Fibroblast of pulmonary artery (primary cell): Measurements from ENCODE around the gene GRM2.

Source experiments
- DNase-seq: peaks from one replicate; pipeline ENCODE4 v3.0.0-alpha.2; 2010; ENCODE audit warnings: low read depth
- H3K4me3 ChIP-seq: replicated peaks from 2 replicates; pipeline ENCODE4 v1.5.1; 2011; ENCODE audit warnings: low read depth, mild to moderate bottlenecking, control low read depth, low read length, moderate library complexity
- CTCF ChIP-seq: IDR thresholded peaks from 2 replicates; pipeline ENCODE4 v1.5.1; 2011; ENCODE audit warnings: mild to moderate bottlenecking, control low read depth, low read length, inconsistent platforms; ENCODE audit errors: missing control alignments

GRM2 gene

DNA sequence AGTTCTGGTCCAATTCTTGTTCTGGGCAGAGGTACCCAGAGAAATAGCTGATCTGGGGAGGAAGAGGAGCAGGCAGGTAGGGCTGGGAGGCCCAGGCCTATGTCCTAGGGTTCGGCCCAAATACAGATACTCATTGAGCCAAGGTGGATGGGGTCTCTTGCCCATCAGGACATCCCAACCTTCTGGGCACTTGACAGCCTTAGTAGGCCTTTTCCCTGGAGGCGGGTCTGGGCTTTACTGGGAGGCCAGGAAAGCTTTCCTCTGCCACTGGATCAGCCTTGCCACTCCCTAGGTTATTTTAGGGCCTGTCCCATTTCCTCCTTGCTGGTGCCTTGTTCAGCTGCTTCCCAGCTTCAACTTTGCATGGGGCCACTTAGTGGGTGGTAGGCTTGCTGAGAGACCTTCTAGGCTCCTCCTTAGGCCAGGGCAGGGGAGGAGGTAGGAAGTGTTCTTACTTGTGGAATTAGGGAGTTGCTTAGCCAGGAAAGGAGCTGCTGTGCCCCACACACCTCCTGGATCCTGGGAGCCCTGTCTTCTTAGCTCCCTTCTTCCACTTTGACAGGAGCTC lies 26.1 kb upstream of the GRM2 start:
- H3K4me3 ChIP-seq: no peak overlapping the region
- TF ChIP-seq CTCF: no peak
- DNase-seq: no peak

DNA sequence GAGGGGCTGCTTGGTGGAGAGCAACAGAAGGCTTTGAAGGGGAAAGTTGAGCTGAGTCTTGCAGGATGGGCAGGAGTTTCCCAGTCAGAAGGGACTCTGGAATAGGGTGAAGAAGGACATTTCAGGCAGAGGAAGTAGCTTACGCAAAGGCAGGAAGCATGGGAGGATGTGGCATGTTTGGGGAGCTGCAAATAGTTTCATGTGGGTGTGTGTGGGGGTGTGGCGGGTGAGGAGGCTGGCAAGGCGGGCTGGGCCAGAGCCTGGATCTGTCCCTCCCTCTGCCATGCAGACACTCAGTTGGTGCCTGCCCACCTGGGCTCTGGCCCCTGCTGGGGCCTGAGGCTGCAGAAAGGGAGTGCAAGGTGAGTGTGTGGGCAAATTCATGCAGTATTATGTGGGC lies 25.4 kb upstream of the GRM2 start:
- no peak for TF ChIP-seq CTCF
- no peak overlapping the region for H3K4me3 ChIP-seq

GRCh38 chr3:51682079-51682478 lies 24.8 kb upstream of the GRM2 start:
- H3K4me3 ChIP-seq: no peak overlapping the region
- peak; percentile 87 for TF ChIP-seq CTCF
- peak; percentile 87 for DNase-seq

More for the DNA sequence above, 25.4 kb upstream of the GRM2 start:
- peak; percentile 55 for DNase-seq

DNA sequence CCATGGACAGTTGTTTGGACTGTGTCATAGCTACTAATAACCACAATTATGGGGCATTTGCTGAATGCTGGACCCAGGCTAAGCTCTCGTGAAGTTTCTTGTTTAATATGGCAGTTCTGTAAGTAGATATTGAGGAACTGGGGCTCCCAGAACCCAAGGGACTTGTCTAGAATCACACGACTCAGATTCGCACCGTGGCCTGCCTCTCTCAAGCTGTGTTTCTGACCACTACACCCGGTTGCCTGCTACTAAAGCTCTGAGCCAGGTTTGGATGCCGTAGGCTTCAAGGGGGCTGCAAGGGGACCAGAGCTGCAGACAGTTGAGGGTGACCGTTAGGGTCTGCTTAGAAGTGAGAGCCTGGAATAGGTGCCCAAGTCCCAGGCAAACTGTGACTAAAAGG lies 24.3 kb upstream of the GRM2 start:
- no peak overlapping the region for H3K4me3 ChIP-seq
- TF ChIP-seq CTCF: no peak
- DNase-seq: no peak

DNA sequence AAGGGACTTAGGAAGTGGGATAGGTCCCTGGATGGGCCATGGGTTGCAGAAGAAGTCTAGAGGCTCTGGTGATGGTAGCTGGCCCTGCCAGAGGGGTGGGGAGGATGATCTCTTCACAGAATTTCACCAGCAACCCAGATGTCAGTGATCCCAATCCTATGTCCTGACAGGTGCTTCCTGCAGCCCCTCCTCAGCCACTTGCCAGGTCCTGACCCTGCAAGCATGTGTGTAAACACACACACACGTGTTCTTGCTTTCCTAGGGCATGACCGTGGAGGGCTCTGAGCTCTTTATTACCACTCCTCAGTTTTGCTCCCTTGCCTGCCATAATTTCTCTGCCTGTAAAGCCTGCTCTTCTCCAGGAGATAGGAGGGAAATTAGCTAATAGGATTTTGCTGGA lies 23.3 kb upstream of the GRM2 start:
- TF ChIP-seq CTCF: no peak
- no peak overlapping the region for H3K4me3 ChIP-seq
- no peak for DNase-seq

DNA sequence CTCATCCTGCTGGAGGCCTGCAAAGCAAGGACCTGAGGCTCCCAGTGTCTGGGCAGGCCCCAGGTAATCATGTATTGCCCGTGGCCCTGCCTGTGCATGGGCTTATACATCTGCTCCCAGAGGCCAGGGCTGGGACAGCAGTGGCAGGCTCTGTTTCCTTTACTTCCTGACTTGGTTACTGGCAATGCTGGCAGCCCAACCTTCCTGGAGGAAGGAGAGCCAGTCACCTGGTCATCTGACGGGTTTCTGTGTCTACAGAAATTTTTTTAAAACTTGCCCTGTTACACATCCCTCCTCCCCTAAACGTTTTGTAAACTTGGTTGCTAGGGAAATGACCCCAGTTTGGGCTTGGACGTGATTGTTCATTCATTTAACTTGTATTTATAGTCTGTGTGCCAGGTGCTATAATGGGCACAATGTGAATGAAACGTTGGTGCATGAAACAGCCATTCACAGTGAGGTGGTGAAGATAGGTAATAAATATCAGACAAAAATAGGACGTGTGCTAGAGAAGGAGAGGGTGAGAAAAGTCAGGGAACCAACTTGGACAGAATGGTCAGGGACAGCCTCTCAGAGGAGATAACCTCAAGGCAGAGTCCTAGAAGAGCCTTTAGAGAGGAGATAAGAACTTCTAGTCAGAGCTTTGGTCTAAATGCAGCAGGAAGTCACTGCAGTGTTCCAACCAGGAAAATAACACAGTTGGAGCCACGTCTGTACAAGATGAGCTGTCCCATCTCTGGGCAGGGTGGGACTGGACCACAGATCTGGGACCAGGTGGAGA lies 21.7 kb upstream of the GRM2 start:
- no peak overlapping the region for H3K4me3 ChIP-seq
- DNase-seq: no peak
- no peak for TF ChIP-seq CTCF

DNA sequence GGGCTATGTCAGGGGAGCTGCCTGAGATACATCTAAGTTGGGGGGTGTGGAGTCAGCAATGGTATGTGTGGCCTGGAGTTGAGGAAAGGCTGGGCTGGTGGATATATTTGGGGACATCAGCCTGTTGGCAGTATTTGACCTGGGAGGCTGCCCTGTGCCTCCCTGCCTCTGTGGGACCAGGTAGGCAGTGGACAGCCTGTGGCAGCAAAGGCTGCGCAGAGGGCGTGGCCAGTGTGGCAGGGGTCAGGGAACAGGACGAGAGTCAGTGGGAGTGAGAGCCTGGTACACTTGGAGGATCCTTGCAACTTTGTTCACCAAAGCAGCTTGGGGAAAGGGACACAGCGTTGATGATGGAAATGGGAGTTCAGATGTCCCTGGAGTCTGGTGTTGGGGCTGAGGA lies 20.8 kb upstream of the GRM2 start:
- TF ChIP-seq CTCF: no peak
- no peak for DNase-seq
- no peak overlapping the region for H3K4me3 ChIP-seq
